IMR-90 (cell line): ENCODE results near the gene ULBP2.

Experiments used
- CHD1 ChIP-seq: IDR thresholded peaks from 2 replicates; pipeline ENCODE4 v1.6.1; 2012; ENCODE audit warnings: low read depth, low read length, improper control_type of control experiment
- POLR2A ChIP-seq: IDR thresholded peaks from 2 replicates; pipeline ENCODE4 v1.6.1; 2012; ENCODE audit warnings: mild to moderate bottlenecking, low read depth, low read length
- TF ChIP-seq, protein P1 (sequence below): conservative IDR thresholded peaks from 2 replicates; pipeline ENCODE4 v1.5.1; 2012; ENCODE audit warnings: mild to moderate bottlenecking, low read depth, low read length, improper control_type of control experiment

- TF ChIP-seq, protein P1, sequence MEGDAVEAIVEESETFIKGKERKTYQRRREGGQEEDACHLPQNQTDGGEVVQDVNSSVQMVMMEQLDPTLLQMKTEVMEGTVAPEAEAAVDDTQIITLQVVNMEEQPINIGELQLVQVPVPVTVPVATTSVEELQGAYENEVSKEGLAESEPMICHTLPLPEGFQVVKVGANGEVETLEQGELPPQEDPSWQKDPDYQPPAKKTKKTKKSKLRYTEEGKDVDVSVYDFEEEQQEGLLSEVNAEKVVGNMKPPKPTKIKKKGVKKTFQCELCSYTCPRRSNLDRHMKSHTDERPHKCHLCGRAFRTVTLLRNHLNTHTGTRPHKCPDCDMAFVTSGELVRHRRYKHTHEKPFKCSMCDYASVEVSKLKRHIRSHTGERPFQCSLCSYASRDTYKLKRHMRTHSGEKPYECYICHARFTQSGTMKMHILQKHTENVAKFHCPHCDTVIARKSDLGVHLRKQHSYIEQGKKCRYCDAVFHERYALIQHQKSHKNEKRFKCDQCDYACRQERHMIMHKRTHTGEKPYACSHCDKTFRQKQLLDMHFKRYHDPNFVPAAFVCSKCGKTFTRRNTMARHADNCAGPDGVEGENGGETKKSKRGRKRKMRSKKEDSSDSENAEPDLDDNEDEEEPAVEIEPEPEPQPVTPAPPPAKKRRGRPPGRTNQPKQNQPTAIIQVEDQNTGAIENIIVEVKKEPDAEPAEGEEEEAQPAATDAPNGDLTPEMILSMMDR, result peak; percentile 92
- TF ChIP-seq POLR2A (no peak), CHD1 (no peak)
Observed at GRCh38 chr6:149925974-149926777, 15.6 kb upstream of the ULBP2 start.
